Gastrocnemius medialis (tissue), 4 donors: ENCODE data around the gene RGCC.

Source experiments
- POLR2A ChIP-seq, 2 donors: fragments of 450-650 bp; IDR thresholded peaks; one replicate each; pipeline ENCODE4 v1.6.1; 2017; ENCODE audit warnings: antibody characterized with exemption in 2 of 2, mild to moderate bottlenecking in 2 of 2, moderate library complexity in 2 of 2
- TF ChIP-seq, protein P1 (sequence below), 5 experiments: fragments of 450-650 bp in 3 of 5; fragments of 200-600 bp in 2 of 5; sonication (generic) in 2 of 5; IDR thresholded peaks in 4 of 5; conservative IDR thresholded peaks in 1 of 5; 1 replicate in 4 of 5; 2 replicates in 1 of 5; pipeline ENCODE4 v1.5.1; 2016 to 2019; ENCODE audit warnings: antibody characterized with exemption in 5 of 5, mild to moderate bottlenecking in 3 of 5, moderate library complexity in 3 of 5

DNA sequence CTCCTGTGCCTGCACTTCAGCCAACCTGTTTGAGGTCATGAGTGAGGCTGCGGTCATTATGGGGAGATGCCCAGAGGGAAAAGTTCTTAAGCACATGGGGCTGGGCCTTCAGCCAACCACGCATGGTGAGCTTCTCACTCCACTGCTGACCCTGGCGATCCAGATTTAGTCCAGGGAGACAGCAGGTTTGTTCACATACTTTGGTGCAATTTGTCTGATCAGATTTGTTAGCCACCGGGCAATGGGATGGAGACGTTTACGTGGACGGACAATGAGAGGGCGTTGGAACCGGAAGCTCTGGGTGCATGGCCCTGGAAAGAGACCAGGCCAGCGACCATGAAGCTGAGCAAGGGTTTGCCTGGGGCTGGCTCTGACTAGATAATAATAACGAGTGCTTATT, 56.2 kb downstream of the RGCC start:
- TF ChIP-seq, protein P1, sequence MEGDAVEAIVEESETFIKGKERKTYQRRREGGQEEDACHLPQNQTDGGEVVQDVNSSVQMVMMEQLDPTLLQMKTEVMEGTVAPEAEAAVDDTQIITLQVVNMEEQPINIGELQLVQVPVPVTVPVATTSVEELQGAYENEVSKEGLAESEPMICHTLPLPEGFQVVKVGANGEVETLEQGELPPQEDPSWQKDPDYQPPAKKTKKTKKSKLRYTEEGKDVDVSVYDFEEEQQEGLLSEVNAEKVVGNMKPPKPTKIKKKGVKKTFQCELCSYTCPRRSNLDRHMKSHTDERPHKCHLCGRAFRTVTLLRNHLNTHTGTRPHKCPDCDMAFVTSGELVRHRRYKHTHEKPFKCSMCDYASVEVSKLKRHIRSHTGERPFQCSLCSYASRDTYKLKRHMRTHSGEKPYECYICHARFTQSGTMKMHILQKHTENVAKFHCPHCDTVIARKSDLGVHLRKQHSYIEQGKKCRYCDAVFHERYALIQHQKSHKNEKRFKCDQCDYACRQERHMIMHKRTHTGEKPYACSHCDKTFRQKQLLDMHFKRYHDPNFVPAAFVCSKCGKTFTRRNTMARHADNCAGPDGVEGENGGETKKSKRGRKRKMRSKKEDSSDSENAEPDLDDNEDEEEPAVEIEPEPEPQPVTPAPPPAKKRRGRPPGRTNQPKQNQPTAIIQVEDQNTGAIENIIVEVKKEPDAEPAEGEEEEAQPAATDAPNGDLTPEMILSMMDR (IDR thresholded peaks at IDR 0.05 in 4 of 5, conservative IDR thresholded peaks at IDR 0.05 in 1 of 5) = no peak
- no peak for TF ChIP-seq POLR2A (IDR thresholded peaks at IDR 0.05)
